ENCODE results near the gene FOXP1. TPM values are rescaled to one million over a fixed set of nuclear protein-coding genes. Genes with fewer than 3 reads are reported as not detected.
"Not testable (repeated sequence)": the region's sequence is repeated elsewhere in the genome, so short reads cannot be mapped to it uniquely, and the experiment has no call there.

Gene FOXP1
- total and polyA plus RNA-seq, 2 experiments from 2014 or later: 37.4 to 59.9 TPM

DNA sequence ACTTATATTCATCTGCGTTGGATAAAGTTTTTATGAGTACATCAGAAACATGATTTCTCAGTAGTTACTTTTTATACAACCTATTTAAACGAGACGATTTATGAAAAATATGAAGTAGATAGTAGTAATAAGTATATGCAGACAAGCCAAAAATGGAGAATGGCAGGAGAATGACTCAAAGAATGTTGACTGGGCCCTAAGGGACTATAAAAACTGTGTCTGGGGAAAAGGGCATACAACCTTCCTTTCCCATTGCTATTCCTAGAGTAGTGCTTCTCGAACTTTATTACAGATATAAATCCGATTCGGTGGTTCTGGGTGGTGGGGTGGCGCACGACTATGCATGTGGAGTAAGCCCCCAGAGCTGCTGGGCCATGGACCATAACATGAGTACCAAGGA is 558.5 kb downstream of the FOXP1 start:
- Histone ChIP-seq H3K27ac (no peak overlapping the region), H3F3A (ENCODE audit: insufficient read depth) (peaks cover 3% of the 10 kb centered on the region), H3K9me2 (ENCODE audit: insufficient read depth) (0 out of 2 replicates have a peak, but pooled peaks cover 4% of the 10 kb centered on the region), H4K20me1 (ENCODE audit: insufficient read depth) (no peaks in the 10 kb centered on the region), H3K4me1 (ENCODE audit: insufficient read depth) (peaks cover 8% of the 10 kb centered on the region; the same call in 1 of the 2 replicates), H3K9ac (no peak overlapping the region), H3K36me3 (ENCODE audit: low read depth) (no peaks in the 10 kb centered on the region), H3K9me3 (ENCODE audit: low read depth) (no peaks in the 10 kb centered on the region), H3K27me3 (replicated peaks; ENCODE audit: insufficient read depth) (no peaks in the 10 kb centered on the region), H3K4me3 (no peak overlapping the region), H3K4me2 (ENCODE audit: unreplicated experiment) (no peak overlapping the region), H3K79me2 (ENCODE audit: insufficient read depth) (peaks cover 100% of the 10 kb centered on the region), H2AFZ (no peak overlapping the region)
- no peak for TF ChIP-seq EZH2phosphoT487 (IDR thresholded peaks at IDR 0.05; ENCODE audit: insufficient read depth, low read depth)
- no peak for TF ChIP-seq EZH2 (IDR thresholded peaks at IDR 0.05; ENCODE audit: insufficient read depth, poor library complexity, severe bottlenecking)
- in situ Hi-C loops (cut with MboI): no loop called here
- DNase-seq: peak; percentile 14
- 91 to 92% methylated on average over 8 of the region's 8 CpGs for WGBS, 2 experiments (ENCODE audit: low coverage in 1 of 2, low lambda C conversion rate in 2 of 2, missing lambda C conversion rate in 2 of 2)

DNA sequence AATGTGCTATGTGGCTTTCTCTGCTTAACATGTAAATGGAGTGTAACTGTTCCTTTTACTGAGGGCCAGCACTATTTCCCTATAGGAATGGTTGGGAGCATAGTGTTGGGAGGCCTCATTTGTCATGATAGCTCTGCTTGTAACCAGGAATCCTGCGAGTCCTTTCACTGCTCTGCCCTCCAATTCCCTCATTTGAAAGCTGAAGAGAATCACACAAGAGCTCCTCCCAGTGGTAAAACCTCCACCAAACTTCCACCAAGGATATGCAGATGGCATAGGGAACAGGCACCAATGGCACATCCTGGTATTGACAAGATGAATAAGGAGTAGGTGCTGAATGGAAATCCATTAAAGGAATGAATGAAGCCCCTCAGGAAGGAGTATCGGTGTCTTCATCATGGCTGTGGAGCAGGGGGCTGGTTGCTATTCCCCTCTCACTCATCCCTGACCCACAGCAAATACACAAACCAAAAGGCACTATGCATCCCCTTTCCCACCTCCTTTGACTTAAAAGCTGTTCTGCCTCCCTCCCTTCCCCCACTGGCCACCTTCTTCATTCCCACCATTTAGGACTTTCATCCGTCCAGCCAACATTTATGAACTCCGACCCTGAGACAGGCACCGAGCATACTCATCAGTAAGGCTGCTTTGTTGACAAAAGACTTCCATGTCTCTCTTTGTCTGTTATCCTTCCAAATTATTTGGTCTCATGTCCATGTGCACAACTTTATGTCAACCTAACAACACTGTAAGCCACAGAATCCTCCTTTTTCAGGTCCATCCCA is 560.8 kb downstream of the FOXP1 start:
- peaks cover 100% of the 10 kb centered on the region for H3K79me2 ChIP-seq (ENCODE audit: insufficient read depth)
- no peaks in the 10 kb centered on the region for H3K27me3 ChIP-seq (replicated peaks; ENCODE audit: insufficient read depth)
- no peak overlapping the region for H2AFZ ChIP-seq
- H3K9me3 ChIP-seq (ENCODE audit: low read depth): no peaks in the 10 kb centered on the region
- H3K4me1 ChIP-seq (ENCODE audit: insufficient read depth): peaks cover 8% of the 10 kb centered on the region; the same call in 1 of the 2 replicates
- H4K20me1 ChIP-seq (ENCODE audit: insufficient read depth): no peaks in the 10 kb centered on the region
- H3K4me2 ChIP-seq (ENCODE audit: unreplicated experiment): no peak overlapping the region
- peaks cover 3% of the 10 kb centered on the region for H3F3A ChIP-seq (ENCODE audit: insufficient read depth)
- peak; percentile 33 for DNase-seq
- H3K9me2 ChIP-seq (ENCODE audit: insufficient read depth): 0 out of 2 replicates have a peak, but pooled peaks cover 4% of the 10 kb centered on the region
- in situ Hi-C loops (cut with MboI): no loop called here
- no peak overlapping the region for H3K27ac ChIP-seq
- TF ChIP-seq EZH2 (IDR thresholded peaks at IDR 0.05; ENCODE audit: insufficient read depth, poor library complexity, severe bottlenecking): no peak
- TF ChIP-seq EZH2phosphoT487 (IDR thresholded peaks at IDR 0.05; ENCODE audit: insufficient read depth, low read depth): no peak
- H3K36me3 ChIP-seq (ENCODE audit: low read depth): no peaks in the 10 kb centered on the region
- H3K4me3 ChIP-seq: no peak overlapping the region
- H3K9ac ChIP-seq: no peak overlapping the region
- WGBS, 2 experiments (ENCODE audit: low coverage in 1 of 2, low lambda C conversion rate in 2 of 2, missing lambda C conversion rate in 2 of 2): 82 to 93% methylated on average over 5 of the region's 5 CpGs

DNA sequence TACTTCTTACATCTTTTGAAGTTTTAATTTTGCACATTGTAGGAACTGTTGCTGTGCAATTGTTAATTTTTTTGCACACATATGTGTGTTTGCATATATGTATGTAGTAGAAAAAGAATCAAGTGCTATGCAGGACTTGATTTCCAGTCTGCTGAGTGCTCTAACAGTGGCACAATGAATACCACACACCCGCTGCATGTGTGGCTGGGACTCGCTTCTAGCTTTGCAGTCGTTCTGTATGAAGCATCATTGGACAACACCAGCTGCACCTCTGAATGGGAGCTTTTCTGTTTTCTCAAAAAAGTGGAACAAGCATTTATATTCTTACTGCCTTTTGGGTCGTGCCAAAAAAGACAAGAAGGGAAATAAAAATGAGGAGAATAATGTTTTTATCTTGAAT is 564.7 kb downstream of the FOXP1 start:
- Histone ChIP-seq H3K4me1 (ENCODE audit: insufficient read depth) (no peaks in the 10 kb centered on the region), H3K27ac (no peak overlapping the region), H3K36me3 (ENCODE audit: low read depth) (peaks cover 15% of the 10 kb centered on the region), H3K4me3 (no peak overlapping the region), H3K9me2 (ENCODE audit: insufficient read depth) (0 out of 2 replicates have a peak, but pooled peaks cover 4% of the 10 kb centered on the region), H4K20me1 (ENCODE audit: insufficient read depth) (no peaks in the 10 kb centered on the region), H3K79me2 (ENCODE audit: insufficient read depth) (peaks cover 97% of the 10 kb centered on the region), H3K9me3 (ENCODE audit: low read depth) (no peaks in the 10 kb centered on the region), H3K4me2 (ENCODE audit: unreplicated experiment) (no peak overlapping the region), H3K27me3 (replicated peaks; ENCODE audit: insufficient read depth) (no peaks in the 10 kb centered on the region), H3K9ac (no peak overlapping the region), H2AFZ (no peak overlapping the region), H3F3A (ENCODE audit: insufficient read depth) (no peaks in the 10 kb centered on the region; the same call in none of the 2 replicates)
- TF ChIP-seq EZH2phosphoT487 (IDR thresholded peaks at IDR 0.05; ENCODE audit: insufficient read depth, low read depth) (no peak), EZH2 (IDR thresholded peaks at IDR 0.05; ENCODE audit: insufficient read depth, poor library complexity, severe bottlenecking) (no peak)
- WGBS, 2 experiments (ENCODE audit: low coverage in 1 of 2, low lambda C conversion rate in 2 of 2, missing lambda C conversion rate in 2 of 2): 84 to 89% methylated on average over 4 of the region's 4 CpGs
- in situ Hi-C loops (cut with MboI): no loop called here
- DNase-seq: no peak

DNA sequence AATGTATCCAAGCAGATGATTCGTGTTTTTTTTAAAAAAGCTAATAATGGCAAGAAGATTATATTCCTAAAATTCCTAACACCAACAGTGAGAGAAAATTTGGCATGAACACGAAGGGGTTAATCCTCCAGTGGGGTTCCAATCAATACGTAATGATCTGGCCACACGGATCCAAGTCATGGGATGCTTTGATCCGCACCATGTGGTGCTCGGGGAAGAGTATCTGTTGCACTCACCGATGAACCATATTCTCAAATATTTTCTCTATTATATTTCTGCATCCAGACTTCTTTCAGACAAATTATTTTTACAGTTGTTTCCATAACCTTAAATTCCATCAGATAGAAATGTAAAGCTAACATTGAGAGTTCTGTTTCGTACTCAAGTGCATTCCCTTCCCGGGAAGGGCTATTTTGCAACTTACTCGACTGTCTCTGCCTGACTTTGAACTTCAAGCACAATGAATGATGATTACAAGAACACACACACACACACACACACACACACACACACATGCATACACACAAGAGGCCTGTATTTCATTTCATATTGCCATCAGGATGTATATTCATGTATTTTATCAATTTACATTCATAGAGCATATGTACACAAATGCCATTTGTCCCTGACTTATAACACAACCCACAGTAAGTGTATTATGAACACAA is 567.2 kb downstream of the FOXP1 start:
- peaks cover 21% of the 10 kb centered on the region for H3K36me3 ChIP-seq (ENCODE audit: low read depth)
- H3K9me3 ChIP-seq (ENCODE audit: low read depth): no peaks in the 10 kb centered on the region
- no peaks in the 10 kb centered on the region for H3K4me1 ChIP-seq (ENCODE audit: insufficient read depth)
- no peak overlapping the region for H3K9ac ChIP-seq
- in situ Hi-C loops (cut with MboI): no loop called here
- H4K20me1 ChIP-seq (ENCODE audit: insufficient read depth): no peaks in the 10 kb centered on the region
- TF ChIP-seq EZH2 (IDR thresholded peaks at IDR 0.05; ENCODE audit: insufficient read depth, poor library complexity, severe bottlenecking) (no peak), EZH2phosphoT487 (IDR thresholded peaks at IDR 0.05; ENCODE audit: insufficient read depth, low read depth) (no peak)
- 31 to 33% methylated on average over 10 of the region's 10 CpGs for WGBS, 2 experiments (ENCODE audit: low coverage in 1 of 2, low lambda C conversion rate in 2 of 2, missing lambda C conversion rate in 2 of 2)
- H3K27ac ChIP-seq: 0 out of 2 replicates have a peak overlapping the region, but pooled peaks have one; percentile 0
- H2AFZ ChIP-seq: 0 out of 2 replicates have a peak overlapping the region, but pooled peaks have one; percentile 2
- DNase-seq: peak; percentile 24
- H3K27me3 ChIP-seq (replicated peaks; ENCODE audit: insufficient read depth): no peaks in the 10 kb centered on the region
- peaks cover 96% of the 10 kb centered on the region for H3K79me2 ChIP-seq (ENCODE audit: insufficient read depth)
- no peaks in the 10 kb centered on the region; the same call in none of the 2 replicates for H3F3A ChIP-seq (ENCODE audit: insufficient read depth)
- no peak overlapping the region for H3K4me2 ChIP-seq (ENCODE audit: unreplicated experiment)
- 0 out of 2 replicates have a peak, but pooled peaks cover 4% of the 10 kb centered on the region for H3K9me2 ChIP-seq (ENCODE audit: insufficient read depth)
- H3K4me3 ChIP-seq: no peak overlapping the region

DNA sequence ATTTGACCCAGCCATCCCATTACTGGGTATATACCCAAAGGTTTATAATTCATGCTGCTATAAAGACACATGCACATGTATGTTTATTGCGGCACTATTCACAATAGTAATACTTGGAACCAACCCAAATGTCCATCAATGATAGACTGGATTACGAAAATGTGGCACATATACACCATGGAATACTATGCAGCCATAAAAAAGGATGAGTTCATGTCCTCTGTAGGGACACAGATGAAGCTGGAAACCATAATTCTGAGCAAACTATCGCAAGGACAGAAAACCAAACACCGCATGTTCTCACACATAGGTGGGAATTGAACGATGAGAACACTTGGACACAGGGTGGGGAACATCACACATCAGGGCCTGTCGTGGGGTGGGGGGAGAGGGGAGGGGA is 568.9 kb downstream of the FOXP1 start:
- H4K20me1 ChIP-seq (ENCODE audit: insufficient read depth); H3F3A ChIP-seq (ENCODE audit: insufficient read depth); H3K9me2 ChIP-seq (ENCODE audit: insufficient read depth); in situ Hi-C loops (cut with MboI); H3K4me3 ChIP-seq; H3K9ac ChIP-seq; H3K9me3 ChIP-seq (ENCODE audit: low read depth); DNase-seq; H3K27ac ChIP-seq; H2AFZ ChIP-seq; H3K27me3 ChIP-seq (replicated peaks; ENCODE audit: insufficient read depth); H3K4me1 ChIP-seq (ENCODE audit: insufficient read depth); H3K4me2 ChIP-seq (ENCODE audit: unreplicated experiment): not testable (repeated sequence)
- H3K79me2 ChIP-seq (ENCODE audit: insufficient read depth): peaks cover 95% of the 10 kb centered on the region
- 96 to 98% methylated on average over 6 of the region's 6 CpGs for WGBS, 2 experiments (ENCODE audit: low coverage in 1 of 2, low lambda C conversion rate in 2 of 2, missing lambda C conversion rate in 2 of 2)
- peaks cover 21% of the 10 kb centered on the region for H3K36me3 ChIP-seq (ENCODE audit: low read depth)
